Right lobe of liver (tissue), 4 donors: ENCODE results near the gene ATP5PD.

Experiments used
- POLR2A ChIP-seq: fragments of 450-650 bp; IDR thresholded peaks from one replicate; pipeline ENCODE4 v1.6.1; 2017; ENCODE audit warnings: antibody characterized with exemption, mild to moderate bottlenecking
- TF ChIP-seq, protein P1 (sequence below), 4 donors: fragments of 200-600 bp in 3 of 4; fragments of 450-650 bp in 1 of 4; IDR thresholded peaks; one replicate each; pipeline versions ENCODE4 v1.5.1 to v1.8.0; 2016 to 2022; ENCODE audit warnings: antibody characterized with exemption in 4 of 4, mild to moderate bottlenecking in 2 of 4
- donor health status: DM: no; HTN: no; CAD: no.
- donor health status: DM: no; HTN: no; CAD: no.
- donor health status: DM: no; HTN: yes; CAD: no.

DNA sequence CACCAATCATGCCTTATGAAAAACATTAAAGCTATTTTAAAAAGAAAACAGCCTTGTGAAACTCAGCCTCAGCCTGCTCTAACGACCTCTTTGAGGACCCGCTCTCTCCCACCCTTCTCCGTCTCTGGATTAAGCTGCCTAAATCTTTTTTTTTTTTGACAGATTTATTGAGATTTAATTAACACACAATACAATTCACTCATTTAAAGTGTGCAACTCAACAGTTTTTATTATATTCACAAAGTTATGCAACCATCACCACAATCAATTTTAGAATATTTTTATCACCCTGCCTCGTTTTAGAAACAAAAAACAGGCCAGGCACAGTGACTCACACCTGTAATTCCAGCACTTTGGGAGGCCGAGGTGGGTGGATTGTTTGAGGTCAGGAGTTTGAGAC lies 50.9 kb downstream of the ATP5PD start:
- TF ChIP-seq POLR2A = no peak
- TF ChIP-seq, protein P1, sequence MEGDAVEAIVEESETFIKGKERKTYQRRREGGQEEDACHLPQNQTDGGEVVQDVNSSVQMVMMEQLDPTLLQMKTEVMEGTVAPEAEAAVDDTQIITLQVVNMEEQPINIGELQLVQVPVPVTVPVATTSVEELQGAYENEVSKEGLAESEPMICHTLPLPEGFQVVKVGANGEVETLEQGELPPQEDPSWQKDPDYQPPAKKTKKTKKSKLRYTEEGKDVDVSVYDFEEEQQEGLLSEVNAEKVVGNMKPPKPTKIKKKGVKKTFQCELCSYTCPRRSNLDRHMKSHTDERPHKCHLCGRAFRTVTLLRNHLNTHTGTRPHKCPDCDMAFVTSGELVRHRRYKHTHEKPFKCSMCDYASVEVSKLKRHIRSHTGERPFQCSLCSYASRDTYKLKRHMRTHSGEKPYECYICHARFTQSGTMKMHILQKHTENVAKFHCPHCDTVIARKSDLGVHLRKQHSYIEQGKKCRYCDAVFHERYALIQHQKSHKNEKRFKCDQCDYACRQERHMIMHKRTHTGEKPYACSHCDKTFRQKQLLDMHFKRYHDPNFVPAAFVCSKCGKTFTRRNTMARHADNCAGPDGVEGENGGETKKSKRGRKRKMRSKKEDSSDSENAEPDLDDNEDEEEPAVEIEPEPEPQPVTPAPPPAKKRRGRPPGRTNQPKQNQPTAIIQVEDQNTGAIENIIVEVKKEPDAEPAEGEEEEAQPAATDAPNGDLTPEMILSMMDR (IDR thresholded peaks at IDR 0.05) = no peak
